ENCODE measurements around the gene COMT. TPM values are rescaled to one million over a fixed set of nuclear protein-coding genes. Genes with fewer than 3 reads are reported as not detected.

COMT gene
- total and polyA plus RNA-seq, 9 of the 15 experiments (the other 6 are each of a cell fraction or from before 2014, with no cell fraction given): 12.5 to 351 (median 155) TPM

DNA sequence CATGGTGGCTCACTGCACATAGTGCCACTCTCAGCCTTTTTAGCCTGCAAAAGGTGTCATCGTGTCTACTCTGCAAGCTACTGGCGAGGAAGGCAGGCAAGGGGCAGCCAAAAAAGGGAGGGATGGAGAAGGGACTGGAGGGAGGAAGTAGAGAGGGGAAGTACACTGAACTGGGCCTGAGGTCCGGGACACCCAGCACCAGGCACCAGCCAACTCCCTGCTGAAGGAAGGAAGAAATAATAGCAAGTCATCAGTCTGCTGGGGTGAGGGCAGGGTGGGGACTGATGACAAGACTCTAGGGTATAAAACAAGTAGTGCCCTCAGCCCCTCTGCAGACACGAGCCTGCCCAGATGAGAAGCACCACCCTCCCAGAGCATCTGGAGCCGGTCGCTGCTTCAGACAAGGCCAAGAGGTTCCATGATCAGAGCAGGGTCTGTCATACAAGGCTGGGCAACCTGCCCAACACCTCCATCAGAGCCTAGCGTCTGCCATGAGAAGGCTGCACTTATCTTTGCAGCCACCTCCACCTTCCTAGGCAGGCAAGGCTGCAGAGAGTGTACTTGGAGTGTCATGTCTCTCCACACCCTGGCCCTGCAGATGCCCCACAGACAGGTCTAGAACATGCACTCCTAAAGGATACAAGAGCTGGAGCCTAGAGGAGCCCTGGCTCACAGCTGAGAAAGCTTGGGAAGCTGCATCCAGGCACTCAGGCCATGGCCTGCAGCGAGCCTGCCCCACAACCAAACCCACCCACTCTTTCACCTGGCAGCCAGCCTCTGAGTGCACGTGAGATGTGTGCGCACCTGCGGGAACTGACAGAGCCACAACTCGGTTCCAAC is 9.0 kb upstream of the COMT start (continued):
- TF ChIP-seq, protein P1, sequence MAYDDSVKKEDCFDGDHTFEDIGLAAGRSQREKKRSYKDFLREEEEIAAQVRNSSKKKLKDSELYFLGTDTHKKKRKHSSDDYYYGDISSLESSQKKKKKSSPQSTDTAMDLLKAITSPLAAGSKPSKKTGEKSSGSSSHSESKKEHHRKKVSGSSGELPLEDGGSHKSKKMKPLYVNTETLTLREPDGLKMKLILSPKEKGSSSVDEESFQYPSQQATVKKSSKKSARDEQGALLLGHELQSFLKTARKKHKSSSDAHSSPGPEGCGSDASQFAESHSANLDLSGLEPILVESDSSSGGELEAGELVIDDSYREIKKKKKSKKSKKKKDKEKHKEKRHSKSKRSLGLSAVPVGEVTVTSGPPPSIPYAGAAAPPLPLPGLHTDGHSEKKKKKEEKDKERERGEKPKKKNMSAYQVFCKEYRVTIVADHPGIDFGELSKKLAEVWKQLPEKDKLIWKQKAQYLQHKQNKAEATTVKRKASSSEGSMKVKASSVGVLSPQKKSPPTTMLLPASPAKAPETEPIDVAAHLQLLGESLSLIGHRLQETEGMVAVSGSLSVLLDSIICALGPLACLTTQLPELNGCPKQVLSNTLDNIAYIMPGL (CRISPR knock-in tag; IDR thresholded peaks at IDR 0.05): 0 out of 2 replicates have a peak, but pooled peaks have one; percentile 17
- TF ChIP-seq HNRNPL (IDR thresholded peaks at IDR 0.05; ENCODE audit: low read depth, low read length) (no peak), SRF (CRISPR knock-in tag; IDR thresholded peaks at IDR 0.05) (0 out of 4 replicates have a peak, but pooled peaks of 1 of the 2 experiments have one; percentile 8), PTTG1 (tag; IDR thresholded peaks at IDR 0.05; ENCODE audit: low read depth) (no peak), SIN3A (IDR thresholded peaks at IDR 0.05; ENCODE audit: borderline replicate concordance in 2 of 2, control insufficient read depth in 1 of 2, low read depth in 2 of 2, low read length in 2 of 2) (0 out of 4 replicates have a peak, but pooled peaks of 1 of the 2 experiments have one; percentile 9), NR1H2 (CRISPR knock-in tag; IDR thresholded peaks at IDR 0.05) (no peak), ZFPM2 (CRISPR knock-in tag; IDR thresholded peaks at IDR 0.05) (no peak), ZNF707 (CRISPR knock-in tag; conservative IDR thresholded peaks at IDR 0.05) (no peak), ZNF23 (CRISPR knock-in tag; IDR thresholded peaks at IDR 0.05) (no peak), POLR2G (IDR thresholded peaks at IDR 0.05; ENCODE audit: low read depth, low read length) (peak; percentile 60), RHOXF2B (CRISPR knock-in tag; conservative IDR thresholded peaks at IDR 0.05) (no peak)
- TF ChIP-seq, protein P2, sequence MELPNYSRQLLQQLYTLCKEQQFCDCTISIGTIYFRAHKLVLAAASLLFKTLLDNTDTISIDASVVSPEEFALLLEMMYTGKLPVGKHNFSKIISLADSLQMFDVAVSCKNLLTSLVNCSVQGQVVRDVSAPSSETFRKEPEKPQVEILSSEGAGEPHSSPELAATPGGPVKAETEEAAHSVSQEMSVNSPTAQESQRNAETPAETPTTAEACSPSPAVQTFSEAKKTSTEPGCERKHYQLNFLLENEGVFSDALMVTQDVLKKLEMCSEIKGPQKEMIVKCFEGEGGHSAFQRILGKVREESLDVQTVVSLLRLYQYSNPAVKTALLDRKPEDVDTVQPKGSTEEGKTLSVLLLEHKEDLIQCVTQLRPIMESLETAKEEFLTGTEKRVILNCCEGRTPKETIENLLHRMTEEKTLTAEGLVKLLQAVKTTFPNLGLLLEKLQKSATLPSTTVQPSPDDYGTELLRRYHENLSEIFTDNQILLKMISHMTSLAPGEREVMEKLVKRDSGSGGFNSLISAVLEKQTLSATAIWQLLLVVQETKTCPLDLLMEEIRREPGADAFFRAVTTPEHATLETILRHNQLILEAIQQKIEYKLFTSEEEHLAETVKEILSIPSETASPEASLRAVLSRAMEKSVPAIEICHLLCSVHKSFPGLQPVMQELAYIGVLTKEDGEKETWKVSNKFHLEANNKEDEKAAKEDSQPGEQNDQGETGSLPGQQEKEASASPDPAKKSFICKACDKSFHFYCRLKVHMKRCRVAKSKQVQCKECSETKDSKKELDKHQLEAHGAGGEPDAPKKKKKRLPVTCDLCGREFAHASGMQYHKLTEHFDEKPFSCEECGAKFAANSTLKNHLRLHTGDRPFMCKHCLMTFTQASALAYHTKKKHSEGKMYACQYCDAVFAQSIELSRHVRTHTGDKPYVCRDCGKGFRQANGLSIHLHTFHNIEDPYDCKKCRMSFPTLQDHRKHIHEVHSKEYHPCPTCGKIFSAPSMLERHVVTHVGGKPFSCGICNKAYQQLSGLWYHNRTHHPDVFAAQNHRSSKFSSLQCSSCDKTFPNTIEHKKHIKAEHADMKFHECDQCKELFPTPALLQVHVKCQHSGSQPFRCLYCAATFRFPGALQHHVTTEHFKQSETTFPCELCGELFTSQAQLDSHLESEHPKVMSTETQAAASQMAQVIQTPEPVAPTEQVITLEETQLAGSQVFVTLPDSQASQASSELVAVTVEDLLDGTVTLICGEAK (IDR thresholded peaks at IDR 0.05): no peak
- TF ChIP-seq, protein P2 (CRISPR knock-in tag; IDR thresholded peaks at IDR 0.05): 0 out of 2 replicates have a peak, but pooled peaks have one; percentile 40
- TF ChIP-seq, protein P3, sequence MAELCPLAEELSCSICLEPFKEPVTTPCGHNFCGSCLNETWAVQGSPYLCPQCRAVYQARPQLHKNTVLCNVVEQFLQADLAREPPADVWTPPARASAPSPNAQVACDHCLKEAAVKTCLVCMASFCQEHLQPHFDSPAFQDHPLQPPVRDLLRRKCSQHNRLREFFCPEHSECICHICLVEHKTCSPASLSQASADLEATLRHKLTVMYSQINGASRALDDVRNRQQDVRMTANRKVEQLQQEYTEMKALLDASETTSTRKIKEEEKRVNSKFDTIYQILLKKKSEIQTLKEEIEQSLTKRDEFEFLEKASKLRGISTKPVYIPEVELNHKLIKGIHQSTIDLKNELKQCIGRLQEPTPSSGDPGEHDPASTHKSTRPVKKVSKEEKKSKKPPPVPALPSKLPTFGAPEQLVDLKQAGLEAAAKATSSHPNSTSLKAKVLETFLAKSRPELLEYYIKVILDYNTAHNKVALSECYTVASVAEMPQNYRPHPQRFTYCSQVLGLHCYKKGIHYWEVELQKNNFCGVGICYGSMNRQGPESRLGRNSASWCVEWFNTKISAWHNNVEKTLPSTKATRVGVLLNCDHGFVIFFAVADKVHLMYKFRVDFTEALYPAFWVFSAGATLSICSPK (IDR thresholded peaks at IDR 0.05; ENCODE audit: borderline replicate concordance): no peak
